Epithelial cell of esophagus (primary cell): ENCODE data around the gene GSTM4.
"Not testable (repeated sequence)": the region's sequence is repeated elsewhere in the genome, so short reads cannot be mapped to it uniquely, and the experiment has no call there.

Experiments
- DNase-seq: peaks from one replicate; pipeline ENCODE4 v3.0.0; 2010; ENCODE audit warnings: low read depth
- H3K4me3 ChIP-seq: 2 replicates; pipeline ENCODE4 v1.5.1; 2011; ENCODE audit warnings: mild to moderate bottlenecking, low read length, control low read depth
- TF ChIP-seq, protein P1 (sequence below): IDR thresholded peaks from 2 replicates; pipeline ENCODE4 v1.5.1; 2011; ENCODE audit warnings: low read depth, mild to moderate bottlenecking, low read length, control low read depth, inconsistent platforms; ENCODE audit not compliant: insufficient read depth; ENCODE audit errors: missing control alignments

Gene GSTM4

GRCh38 chr1:109687641-109688499 lies 32.0 kb downstream of the GSTM4 start, which contains the start of gene GSTM1:
Gene GSTM1 (plus strand): TSS chr1:109687817. CDS start chr1:109687874, 57 bp downstream.
- no peak for DNase-seq
- TF ChIP-seq, protein P1, sequence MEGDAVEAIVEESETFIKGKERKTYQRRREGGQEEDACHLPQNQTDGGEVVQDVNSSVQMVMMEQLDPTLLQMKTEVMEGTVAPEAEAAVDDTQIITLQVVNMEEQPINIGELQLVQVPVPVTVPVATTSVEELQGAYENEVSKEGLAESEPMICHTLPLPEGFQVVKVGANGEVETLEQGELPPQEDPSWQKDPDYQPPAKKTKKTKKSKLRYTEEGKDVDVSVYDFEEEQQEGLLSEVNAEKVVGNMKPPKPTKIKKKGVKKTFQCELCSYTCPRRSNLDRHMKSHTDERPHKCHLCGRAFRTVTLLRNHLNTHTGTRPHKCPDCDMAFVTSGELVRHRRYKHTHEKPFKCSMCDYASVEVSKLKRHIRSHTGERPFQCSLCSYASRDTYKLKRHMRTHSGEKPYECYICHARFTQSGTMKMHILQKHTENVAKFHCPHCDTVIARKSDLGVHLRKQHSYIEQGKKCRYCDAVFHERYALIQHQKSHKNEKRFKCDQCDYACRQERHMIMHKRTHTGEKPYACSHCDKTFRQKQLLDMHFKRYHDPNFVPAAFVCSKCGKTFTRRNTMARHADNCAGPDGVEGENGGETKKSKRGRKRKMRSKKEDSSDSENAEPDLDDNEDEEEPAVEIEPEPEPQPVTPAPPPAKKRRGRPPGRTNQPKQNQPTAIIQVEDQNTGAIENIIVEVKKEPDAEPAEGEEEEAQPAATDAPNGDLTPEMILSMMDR: no peak
- no peak within 1 kb of the TSS for H3K4me3 ChIP-seq

DNA sequence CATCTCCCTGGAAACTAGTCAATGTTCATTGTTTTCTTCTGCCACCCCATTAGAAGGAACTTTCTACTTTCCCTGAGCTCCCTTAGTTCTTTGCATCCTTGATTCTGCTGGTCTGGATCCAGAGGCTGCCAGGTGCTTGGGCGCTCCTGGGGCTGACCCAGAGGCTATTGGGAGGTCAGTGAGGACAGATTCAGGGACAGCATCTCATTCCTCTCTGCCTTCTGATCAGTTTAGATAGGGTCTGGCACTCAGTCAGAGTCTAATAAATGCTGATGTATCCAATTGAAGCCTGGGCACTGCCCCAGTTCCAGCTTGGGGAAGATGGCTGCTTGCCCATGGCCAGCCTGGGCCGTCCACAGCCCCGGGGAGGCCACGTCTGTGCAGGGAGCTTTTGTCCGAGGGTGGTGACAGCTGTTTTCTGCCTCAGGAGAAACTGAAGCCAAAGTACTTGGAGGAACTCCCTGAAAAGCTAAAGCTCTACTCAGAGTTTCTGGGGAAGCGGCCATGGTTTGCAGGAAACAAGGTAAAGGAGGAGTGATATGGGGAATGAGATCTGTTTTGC lies 34.0 kb downstream of the GSTM4 start:
- DNase-seq: no peak
- TF ChIP-seq, protein P1: no peak
- no peak overlapping the region for H3K4me3 ChIP-seq

DNA sequence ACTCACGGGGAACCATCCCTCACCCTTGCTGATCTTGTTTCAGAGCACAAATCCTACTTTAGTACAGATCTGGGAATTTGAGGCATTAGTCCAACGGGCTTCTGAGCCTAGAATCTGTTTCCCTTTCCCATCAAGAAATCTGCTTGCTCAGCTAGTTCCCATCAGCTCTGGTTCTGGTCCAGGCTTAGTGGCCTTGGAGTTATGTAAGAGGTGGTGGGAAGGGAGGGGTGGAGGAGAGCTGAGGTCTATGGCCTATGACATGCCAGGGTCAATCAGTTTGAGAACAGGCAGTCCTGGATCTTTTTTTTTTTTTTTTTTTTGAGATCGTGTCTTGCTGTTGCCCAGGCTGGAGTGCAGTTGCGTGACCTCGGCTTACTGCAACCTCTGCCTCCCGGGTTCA lies 35.9 kb downstream of the GSTM4 start:
- TF ChIP-seq, protein P1: no peak
- H3K4me3 ChIP-seq: no peak overlapping the region
- DNase-seq: no peak

DNA sequence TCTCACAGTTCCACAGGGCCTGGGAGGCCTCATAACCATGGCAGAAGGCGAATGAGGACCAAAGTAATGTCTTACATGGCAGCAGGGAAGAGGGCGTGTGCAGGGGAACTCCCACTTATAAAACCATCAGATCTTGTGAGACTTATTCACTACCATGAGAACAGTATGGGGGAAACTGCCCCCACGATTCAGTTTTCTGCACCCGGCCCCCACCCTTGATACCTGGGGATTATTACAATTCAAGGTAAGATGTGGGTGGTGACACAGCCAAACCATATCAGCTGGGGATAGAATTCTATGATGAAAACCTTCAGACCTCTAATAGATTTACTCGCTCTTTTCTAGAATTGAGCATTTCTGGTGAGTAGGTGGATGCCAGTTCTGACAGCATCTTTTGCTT lies 38.5 kb downstream of the GSTM4 start:
- H3K4me3 ChIP-seq, DNase-seq: not testable (repeated sequence)

GRCh38 chr1:109695138-109695537 lies 39.2 kb downstream of the GSTM4 start:
- not testable (repeated sequence) for H3K4me3 ChIP-seq, DNase-seq

DNA sequence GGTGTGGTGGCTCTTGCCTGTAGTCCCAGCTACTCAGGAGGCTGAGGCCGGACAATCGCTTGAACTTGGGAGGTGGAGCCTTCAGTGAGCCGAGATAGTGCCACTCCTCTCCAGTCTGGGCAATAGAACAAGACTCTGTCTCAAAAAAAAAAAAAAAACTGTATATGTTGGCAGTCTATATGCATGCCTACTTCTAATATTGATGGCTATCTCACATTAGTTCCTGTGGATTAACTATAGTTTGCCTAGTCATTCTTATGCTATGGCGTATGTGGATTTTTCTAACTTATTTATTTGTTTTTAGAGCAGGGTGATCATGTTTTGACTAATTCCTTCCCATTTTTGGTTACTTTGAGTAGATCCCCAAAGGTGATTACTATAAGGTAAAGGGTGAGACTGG lies 41.2 kb downstream of the GSTM4 start:
- TF ChIP-seq, protein P1: no peak
- no peak overlapping the region for H3K4me3 ChIP-seq
- no peak for DNase-seq

DNA sequence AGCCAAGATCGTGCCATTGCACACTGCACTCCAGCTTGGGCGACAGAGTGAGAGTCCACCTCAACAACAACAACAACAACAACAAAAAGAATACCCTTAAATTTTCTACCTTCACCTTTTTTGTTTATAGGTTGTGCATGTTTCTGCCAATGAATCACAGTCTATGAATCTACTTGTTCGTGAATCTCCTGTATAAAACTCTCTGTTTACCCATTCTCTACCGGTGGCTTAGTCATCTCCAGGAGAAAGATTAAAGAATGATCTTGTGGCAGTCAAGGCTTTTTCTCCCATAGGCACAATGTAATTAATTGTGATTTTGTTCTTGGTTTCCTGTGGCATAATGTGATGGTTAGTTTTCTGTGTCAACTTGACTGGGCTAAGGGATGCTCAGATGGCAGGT lies 42.0 kb downstream of the GSTM4 start:
- not testable (repeated sequence) for DNase-seq, H3K4me3 ChIP-seq

- not testable (repeated sequence) for H3K4me3 ChIP-seq, DNase-seq
These were observed 47.0 kb downstream of the GSTM4 start for GRCh38 chr1:109702940-109703339.

DNA sequence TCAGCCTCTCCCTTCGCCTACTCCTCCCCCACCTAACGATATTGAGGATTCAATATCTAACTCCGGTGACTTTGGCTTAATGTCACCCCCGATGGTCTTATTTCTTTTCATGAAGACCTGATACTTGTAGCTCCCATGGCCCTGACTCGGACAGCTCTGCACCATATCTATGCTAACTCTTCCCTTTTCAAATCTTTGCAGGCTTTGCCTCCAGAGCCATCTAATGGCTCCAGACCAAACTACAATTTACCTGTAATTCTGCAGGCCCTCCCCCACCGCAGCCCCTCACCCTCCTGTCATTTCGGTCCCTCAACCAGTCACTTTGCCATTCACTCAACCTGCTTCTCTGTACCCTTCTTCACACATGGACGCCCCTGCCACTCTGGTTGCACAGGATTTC lies 48.3 kb downstream of the GSTM4 start:
- H3K4me3 ChIP-seq: no peak overlapping the region
- TF ChIP-seq, protein P1: peak; percentile 2
- DNase-seq: no peak
